Mesenchymal stem cell (in vitro differentiated cells and primary cell): ENCODE data around the gene CSTPP1.

ENCODE experiments used
- DNase-seq: peaks from one replicate; pipeline ENCODE4 v3.0.0-alpha.2; 2013
- H2AFZ ChIP-seq: one replicate; pipeline ENCODE4 v1.6.1; 2013; ENCODE audit warnings: low read depth, mild to moderate bottlenecking, control low read depth, inconsistent platforms, low read length, moderate library complexity
- H2AK5ac ChIP-seq: 2 replicates; pipeline ENCODE4 v1.6.1; 2013; ENCODE audit warnings: low read length, moderate library complexity, mild to moderate bottlenecking, inconsistent platforms; ENCODE audit not compliant: severe bottlenecking
- H2BK120ac ChIP-seq: one replicate; pipeline ENCODE4 v1.6.1; 2013; ENCODE audit warnings: low read depth, mild to moderate bottlenecking, inconsistent platforms, low read length, moderate library complexity
- H2BK12ac ChIP-seq, 2 experiments: one replicate each; pipeline ENCODE4 v1.6.1; 2013; ENCODE audit warnings: inconsistent platforms in 2 of 2, low read length in 2 of 2, mild to moderate bottlenecking in 2 of 2, moderate library complexity in 2 of 2, control low read depth in 1 of 2
- H2BK15ac ChIP-seq: one replicate; pipeline ENCODE4 v1.6.1; 2013; ENCODE audit warnings: mild to moderate bottlenecking, low read depth, inconsistent platforms; ENCODE audit not compliant: poor library complexity, severe bottlenecking
- H2BK5ac ChIP-seq: 2 replicates; pipeline ENCODE4 v1.6.1; 2013; ENCODE audit warnings: low read depth, mild to moderate bottlenecking, low read length, control low read depth, inconsistent platforms; ENCODE audit not compliant: poor library complexity, severe bottlenecking
- H3K14ac ChIP-seq, 2 experiments: one replicate each; pipeline ENCODE4 v1.6.1; 2013; ENCODE audit warnings: inconsistent platforms in 2 of 2, low read length in 2 of 2, control low read depth in 1 of 2, mild to moderate bottlenecking in 1 of 2, moderate library complexity in 1 of 2
- H3K18ac ChIP-seq, 2 experiments: one replicate each; pipeline ENCODE4 v1.6.1; 2013; ENCODE audit warnings: inconsistent platforms in 2 of 2, low read length in 2 of 2, control low read depth in 1 of 2, low read depth in 1 of 2, mild to moderate bottlenecking in 1 of 2
- H3K23ac ChIP-seq, 2 experiments: one replicate each; pipeline ENCODE4 v1.6.1; 2013; ENCODE audit warnings: inconsistent platforms in 2 of 2, low read length in 2 of 2, mild to moderate bottlenecking in 2 of 2, moderate library complexity in 2 of 2, control low read depth in 1 of 2
- H3K27ac ChIP-seq: 2 replicates; pipeline ENCODE4 v1.5.1; 2013; ENCODE audit warnings: mild to moderate bottlenecking, moderate library complexity, low read length, control low read depth, inconsistent platforms; ENCODE audit not compliant: poor library complexity, severe bottlenecking
- H3K27me3 ChIP-seq, 2 experiments: 2 replicates each; pipeline versions ENCODE4 v1.6.1 to v1.7.0; 2013; ENCODE audit warnings: low read length in 2 of 2, mild to moderate bottlenecking in 2 of 2, moderate library complexity in 2 of 2, control low read depth in 1 of 2, inconsistent platforms in 1 of 2; ENCODE audit not compliant: control insufficient read depth in 1 of 2, insufficient read depth in 1 of 2
- H3K36me3 ChIP-seq, 2 experiments: 2 replicates each; pipeline versions ENCODE4 v1.6.1 to v1.7.0; 2013; ENCODE audit warnings: low read length in 2 of 2, control low read depth in 1 of 2, inconsistent platforms in 1 of 2, low read depth in 1 of 2, mild to moderate bottlenecking in 1 of 2; ENCODE audit not compliant: insufficient read depth in 2 of 2, control insufficient read depth in 1 of 2
- H3K4ac ChIP-seq, 2 experiments: one replicate each; pipeline ENCODE4 v1.6.1; 2013; ENCODE audit warnings: inconsistent platforms in 2 of 2, low read length in 2 of 2, mild to moderate bottlenecking in 2 of 2, moderate library complexity in 2 of 2, control low read depth in 1 of 2, low read depth in 1 of 2
- H3K4me1 ChIP-seq: 2 replicates; pipeline ENCODE4 v1.6.1; 2013; ENCODE audit warnings: low read depth, low read length, control low read depth; ENCODE audit not compliant: control insufficient read depth, insufficient read depth
- H3K4me2 ChIP-seq: 2 replicates; pipeline ENCODE4 v1.6.1; 2013; ENCODE audit warnings: low read length, mild to moderate bottlenecking, inconsistent platforms; ENCODE audit not compliant: poor library complexity, severe bottlenecking
- H3K4me3 ChIP-seq, 2 experiments: 2 replicates each; pipeline versions ENCODE4 v1.5.1 to v1.7.0; 2013; ENCODE audit warnings: low read length in 2 of 2, mild to moderate bottlenecking in 2 of 2, control low read depth in 1 of 2, low read depth in 1 of 2; ENCODE audit not compliant: insufficient read depth in 1 of 2
- H3K79me1 ChIP-seq: replicated peaks from 2 replicates; pipeline ENCODE4 v1.6.1; 2013; ENCODE audit warnings: mild to moderate bottlenecking, control low read depth, low read length, inconsistent platforms; ENCODE audit not compliant: poor library complexity, severe bottlenecking
- H3K9ac ChIP-seq: 2 replicates; pipeline ENCODE4 v1.7.0; 2013; ENCODE audit warnings: mild to moderate bottlenecking, low read length, moderate library complexity
- H3K9me3 ChIP-seq: 2 replicates; pipeline ENCODE4 v1.7.0; 2013; ENCODE audit warnings: mild to moderate bottlenecking, low read length; ENCODE audit not compliant: control insufficient read depth
- H4K8ac ChIP-seq: one replicate; pipeline ENCODE4 v1.6.1; 2013; ENCODE audit warnings: inconsistent platforms, mild to moderate bottlenecking, low read length, moderate library complexity
- H4K91ac ChIP-seq: one replicate; pipeline ENCODE4 v1.6.1; 2013; ENCODE audit warnings: mild to moderate bottlenecking, low read length, inconsistent platforms
- WGBS: methylation state at CpG from one replicate; pipeline ENCODE4 v1.1.7; 2013; ENCODE audit warnings: mixed read lengths; 5-methylcytosine and 5-hydroxymethylcytosine counted together

CSTPP1 gene

GRCh38 chr11:47136921-47137320 lies 200.4 kb downstream of the CSTPP1 start:
- no peak overlapping the region for H2BK15ac ChIP-seq

GRCh38 chr11:47137476-47137875 lies 200.9 kb downstream of the CSTPP1 start:
- H3K27ac ChIP-seq: no peak overlapping the region
- 95% methylated on average over 2 of the region's 2 CpGs for WGBS
- no peak overlapping the region for H3K4ac ChIP-seq
- H2BK5ac ChIP-seq: no peak overlapping the region
- H3K79me1 ChIP-seq: peaks cover 2% of the 10 kb centered on the region
- H3K23ac ChIP-seq: no peak overlapping the region
- no peak overlapping the region for H2AK5ac ChIP-seq
- no peak overlapping the region for H3K9ac ChIP-seq
- no peaks in the 10 kb centered on the region for H3K4me1 ChIP-seq
- H3K4me3 ChIP-seq: no peak overlapping the region
- no peaks in the 10 kb centered on the region for H3K27me3 ChIP-seq
- H4K8ac ChIP-seq: no peak overlapping the region
- no peaks in the 10 kb centered on the region for H3K9me3 ChIP-seq
- no peak overlapping the region for H2BK12ac ChIP-seq
- no peak overlapping the region for H2BK120ac ChIP-seq
- H3K18ac ChIP-seq: no peak overlapping the region
- H4K91ac ChIP-seq: no peak overlapping the region
- no peak overlapping the region for H2AFZ ChIP-seq
- no peak overlapping the region for H3K14ac ChIP-seq
- no peak for DNase-seq
- no peak overlapping the region for H2BK15ac ChIP-seq
- peaks cover 17 to 24% of the 10 kb centered on the region in 2 experiments for H3K36me3 ChIP-seq
- H3K4me2 ChIP-seq: no peak overlapping the region

More at GRCh38 chr11:47136921-47137320, 200.4 kb downstream of the CSTPP1 start:
- Histone ChIP-seq H2BK120ac (no peak overlapping the region), H3K4ac (no peak overlapping the region), H4K8ac (no peak overlapping the region), H2AFZ (no peak overlapping the region), H2AK5ac (no peak overlapping the region), H3K79me1 (peaks cover 2% of the 10 kb centered on the region), H3K4me3 (no peak overlapping the region), H3K14ac (no peak overlapping the region), H3K18ac (no peak overlapping the region), H4K91ac (no peak overlapping the region), H3K9me3 (no peaks in the 10 kb centered on the region), H2BK5ac (no peak overlapping the region), H3K4me2 (no peak overlapping the region), H3K27me3 (no peaks in the 10 kb centered on the region), H3K9ac (no peak overlapping the region), H3K36me3 (peaks cover 17 to 24% of the 10 kb centered on the region in 2 experiments), H3K4me1 (no peaks in the 10 kb centered on the region), H2BK12ac (no peak overlapping the region), H3K23ac (no peak overlapping the region), H3K27ac (no peak overlapping the region)
- DNase-seq: no peak
- 100% methylated on average over 2 of the region's 3 CpGs for WGBS

- no peak overlapping the region for H3K27ac ChIP-seq
- no peak overlapping the region for H2BK15ac ChIP-seq
- DNase-seq: no peak
- no peak overlapping the region for H2AFZ ChIP-seq
- peaks cover 17 to 24% of the 10 kb centered on the region in 2 experiments for H3K36me3 ChIP-seq
- H3K14ac ChIP-seq: no peak overlapping the region
- H3K4me3 ChIP-seq: no peak overlapping the region
- no peak overlapping the region for H2BK12ac ChIP-seq
- no peaks in the 10 kb centered on the region for H3K9me3 ChIP-seq
- H4K8ac ChIP-seq: peak overlapping the region; percentile 3
- H3K79me1 ChIP-seq: peaks cover 2% of the 10 kb centered on the region
- H3K18ac ChIP-seq: no peak overlapping the region
- H3K27me3 ChIP-seq: no peaks in the 10 kb centered on the region
- H3K9ac ChIP-seq: no peak overlapping the region
- no peak overlapping the region for H2AK5ac ChIP-seq
- no peak overlapping the region for H2BK5ac ChIP-seq
- no peaks in the 10 kb centered on the region for H3K4me1 ChIP-seq
- H3K4me2 ChIP-seq: no peak overlapping the region
- H4K91ac ChIP-seq: no peak overlapping the region
- no peak overlapping the region for H2BK120ac ChIP-seq
- H3K23ac ChIP-seq: no peak overlapping the region
- WGBS: 92% methylated on average over 4 of the region's 4 CpGs
- H3K4ac ChIP-seq: no peak overlapping the region
These were observed 203.3 kb downstream of the CSTPP1 start for GRCh38 chr11:47139878-47140277.

GRCh38 chr11:47143322-47143721 lies 206.8 kb downstream of the CSTPP1 start:
- Histone ChIP-seq H3K4me3 (no peak overlapping the region), H2BK12ac (no peak overlapping the region), H2BK120ac (no peak overlapping the region), H3K9ac (peak overlapping the region; percentile 24), H2BK5ac (no peak overlapping the region), H2BK15ac (no peak overlapping the region), H2AFZ (no peak overlapping the region), H3K4me1 (no peaks in the 10 kb centered on the region), H3K36me3 (peaks cover 13 to 15% of the 10 kb centered on the region in 2 experiments), H2AK5ac (no peak overlapping the region), H3K9me3 (no peaks in the 10 kb centered on the region), H3K27ac (peak overlapping the region; percentile 30), H4K8ac (no peak overlapping the region), H3K18ac (peak overlapping the region in 1 of 2 experiments; percentile 18), H3K23ac (no peak overlapping the region), H3K4me2 (no peak overlapping the region), H3K4ac (no peak overlapping the region), H4K91ac (no peak overlapping the region), H3K14ac (no peak overlapping the region), H3K79me1 (peaks cover 4% of the 10 kb centered on the region), H3K27me3 (no peaks in the 10 kb centered on the region)
- 0% methylated on average over 3 of the region's 3 CpGs for WGBS
- peak; percentile 91 for DNase-seq
